ENCODE results near the gene RPSA. TPM values are rescaled to one million over a fixed set of nuclear protein-coding genes. Genes with fewer than 3 reads are reported as not detected.

The RPSA gene
- 100 to 1,000 TPM; 490 to 861 (median 825) TPM for total RNA-seq

DNA sequence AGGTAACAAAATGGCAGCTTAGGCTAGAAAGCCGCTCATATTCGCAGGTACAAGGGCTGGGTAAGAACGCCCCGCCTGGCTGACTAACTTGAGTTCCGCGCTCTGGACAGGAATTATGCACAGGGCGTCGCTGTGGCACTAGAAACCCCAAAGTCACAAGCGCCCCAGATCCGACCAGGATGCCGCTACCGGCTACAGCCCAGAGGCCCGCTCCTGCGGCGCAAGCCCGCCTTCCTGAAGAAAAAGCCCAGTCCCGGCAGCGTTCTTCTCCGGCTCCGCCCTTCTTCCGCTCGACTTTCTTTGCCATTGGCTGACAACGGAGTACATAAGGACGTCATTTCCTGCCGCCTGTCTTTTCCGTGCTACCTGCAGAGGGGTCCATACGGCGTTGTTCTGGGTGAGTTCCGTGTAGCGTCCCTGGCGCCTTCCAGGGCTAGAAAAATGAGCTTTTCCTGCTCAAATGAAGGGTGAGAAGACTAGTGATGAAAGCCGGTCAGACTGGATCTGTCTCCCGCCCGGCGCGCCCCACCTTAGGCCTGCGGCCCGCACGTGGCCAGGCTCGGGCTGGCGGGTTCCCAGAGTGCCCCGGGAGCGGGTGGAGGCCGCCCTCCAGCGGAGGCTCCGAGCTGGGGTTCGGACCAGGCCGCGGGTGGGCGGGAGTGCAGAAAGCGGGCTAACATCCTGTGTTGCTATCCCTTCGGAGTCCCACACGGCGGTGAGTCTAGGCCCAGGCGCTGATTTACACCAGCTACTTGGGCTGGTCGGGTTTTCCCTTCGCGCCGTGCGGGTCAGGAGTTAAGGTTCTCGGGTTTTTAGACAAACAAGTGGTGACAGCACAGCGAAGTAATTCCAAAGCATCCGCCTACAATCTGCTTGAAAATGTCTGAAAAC is at the start of gene RPSA:
RPSA (plus strand) TSS at position 353 of the 891 bp plus-strand sequence. CDS start 934 bp downstream, outside the sequence.
- no peak for TF ChIP-seq CTCF (IDR thresholded peaks at IDR 0.05; ENCODE audit: low read depth)

DNA sequence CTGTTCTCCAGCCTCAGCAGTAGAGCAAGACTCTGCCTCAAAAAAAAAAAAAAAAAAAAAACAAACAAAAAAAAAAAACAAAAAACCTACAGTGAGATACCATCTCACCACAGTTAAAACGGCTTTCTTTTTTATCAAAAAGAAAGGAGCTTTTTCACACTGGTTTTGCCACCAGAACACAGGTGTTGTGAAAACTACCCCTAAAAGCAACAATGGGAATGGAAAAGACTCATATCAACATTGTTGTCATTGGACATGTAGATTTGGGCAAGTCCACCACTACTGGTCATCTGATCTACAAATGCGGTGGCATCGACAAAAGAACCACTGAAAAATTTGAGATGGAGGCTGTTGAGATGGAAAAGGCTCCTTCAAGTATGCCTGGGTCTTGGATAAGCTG is 48.2 kb upstream of the RPSA start:
- no peak for TF ChIP-seq CTCF (IDR thresholded peaks at IDR 0.05; ENCODE audit: low read depth)

GRCh38 chr3:39361252-39361927 is 45.1 kb upstream of the RPSA start:
- no peak for TF ChIP-seq CTCF (IDR thresholded peaks at IDR 0.05; ENCODE audit: low read depth)

DNA sequence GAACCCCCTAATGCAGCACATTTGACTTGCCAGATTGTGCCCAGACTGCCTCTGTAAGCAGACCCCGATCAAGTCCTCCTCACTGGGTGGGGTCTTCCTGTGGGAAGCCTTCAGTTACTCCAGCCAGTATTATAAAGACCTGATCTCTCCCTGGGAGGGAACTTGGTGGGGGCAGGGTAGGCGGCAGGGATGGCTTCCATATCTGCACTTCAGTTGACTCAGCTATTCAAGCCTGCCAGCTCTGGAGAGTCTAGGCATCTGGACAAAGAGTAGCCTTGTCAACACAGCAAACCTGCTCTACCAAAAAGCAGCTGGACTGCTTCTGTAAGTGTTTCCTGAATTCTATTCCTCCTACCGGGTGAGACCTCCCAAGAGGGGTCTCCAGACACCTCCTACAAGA is 44.3 kb upstream of the RPSA start:
- no peak for TF ChIP-seq CTCF (IDR thresholded peaks at IDR 0.05; ENCODE audit: low read depth)

DNA sequence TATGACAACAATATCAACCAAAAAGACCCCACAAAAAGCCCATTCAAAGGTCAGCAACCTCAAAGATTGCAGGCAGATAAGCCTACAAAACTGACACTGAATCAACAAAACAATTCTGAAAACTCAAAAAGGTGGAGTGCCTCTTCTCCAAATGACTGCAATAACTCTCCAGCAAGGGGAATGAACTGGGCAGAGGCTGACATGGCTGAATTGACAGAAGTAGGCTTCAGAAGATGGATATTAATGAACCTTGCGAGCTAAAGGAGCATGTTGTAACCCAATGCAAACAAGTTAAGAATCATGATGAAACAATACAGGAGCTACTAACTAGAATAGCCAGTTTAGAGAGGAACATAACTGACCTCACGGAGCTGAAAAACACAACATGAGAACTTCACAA is 43.7 kb upstream of the RPSA start:
- no peak for TF ChIP-seq CTCF (IDR thresholded peaks at IDR 0.05; ENCODE audit: low read depth)

GRCh38 chr3:39372833-39373232 is 33.7 kb upstream of the RPSA start:
- no peak for TF ChIP-seq CTCF (IDR thresholded peaks at IDR 0.05; ENCODE audit: low read depth)

DNA sequence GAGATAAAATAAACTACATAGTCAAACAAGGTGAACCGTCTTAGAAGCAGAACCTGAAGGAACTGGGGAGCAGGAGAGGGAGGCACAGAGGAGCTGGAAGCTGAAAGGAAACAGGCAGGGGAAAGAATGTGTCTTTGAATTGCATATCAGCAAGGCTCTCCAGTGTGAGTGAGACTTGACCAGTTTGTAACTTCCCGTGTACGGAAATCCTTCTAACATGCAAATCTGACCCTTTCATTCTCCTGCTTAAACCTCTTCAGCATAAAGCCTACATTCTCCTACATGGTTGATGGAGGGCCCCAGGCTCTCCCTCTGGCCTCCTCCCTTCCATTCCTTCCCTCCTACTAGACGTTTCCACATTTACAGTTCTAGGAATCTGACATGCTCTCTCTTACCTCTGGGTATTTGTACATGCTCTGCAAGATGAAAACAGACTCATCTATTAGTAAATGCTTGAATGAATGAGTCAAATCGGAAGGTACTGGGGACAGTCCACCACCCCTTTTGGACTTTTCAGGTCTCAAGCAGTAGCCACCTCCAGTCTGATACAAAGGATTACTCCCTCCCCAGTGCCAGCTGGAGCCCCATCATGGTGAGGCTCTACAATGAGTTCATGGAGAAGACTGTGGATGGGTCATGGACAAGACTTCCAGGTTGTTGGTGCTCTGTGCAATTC is 29.4 kb upstream of the RPSA start:
- TF ChIP-seq CTCF (IDR thresholded peaks at IDR 0.05; ENCODE audit: low read depth), result no peak
